Upper lobe of left lung (tissue), 6 donors: ENCODE data around the gene PLEKHM2. TPM values are rescaled to one million over a fixed set of nuclear protein-coding genes. Genes with fewer than 3 reads are reported as not detected.

Source experiments
- ATAC-seq, 2 donors: fragments of 200-7000 bp; cut with Tn5 transposase; one replicate each; pipeline ENCODE4 v1.9.1; 2022; ENCODE audit warnings: mild to moderate bottlenecking in 2 of 2, moderate library complexity in 2 of 2; ENCODE audit not compliant: low FRiP score in 2 of 2
- DNase-seq, 2 donors: peaks; one replicate each; pipeline ENCODE4 v3.0.0-alpha.2; 2019 to 2020
- H3K27ac ChIP-seq, 4 donors: fragments of 200-600 bp; sonication (generic); one replicate each; pipeline ENCODE4 v1.5.1; 2016 to 2019
- H3K27me3 ChIP-seq, 4 donors: fragments of 200-600 bp; sonication (generic); one replicate each; pipeline ENCODE4 v1.5.1; 2017 to 2019
- H3K36me3 ChIP-seq, 4 donors: fragments of 200-600 bp; sonication (generic); one replicate each; pipeline ENCODE4 v1.5.1; 2016 to 2019
- H3K4me1 ChIP-seq, 4 donors: fragments of 200-600 bp; sonication (generic); one replicate each; pipeline ENCODE4 v1.5.1; 2018 to 2019
- H3K4me3 ChIP-seq, 4 donors: fragments of 200-600 bp; sonication (generic); one replicate each; pipeline ENCODE4 v1.5.1; 2017 to 2019; ENCODE audit warnings: mild to moderate bottlenecking in 2 of 4, moderate library complexity in 1 of 4
- H3K9me3 ChIP-seq, 4 donors: fragments of 200-600 bp; sonication (generic); one replicate each; pipeline ENCODE4 v1.5.1; 2018 to 2019
- CTCF ChIP-seq, 6 experiments: fragments of 450-650 bp in 4 of 6; fragments of 200-600 bp in 2 of 6; sonication (generic) in 2 of 6; IDR thresholded peaks; one replicate each; pipeline ENCODE4 v1.5.1; 2016 to 2019; ENCODE audit warnings: antibody characterized with exemption in 6 of 6
- EP300 ChIP-seq, 4 donors: sonication (generic); formaldehyde crosslinking; IDR thresholded peaks; one replicate each; pipeline ENCODE4 v1.5.1; 2017; ENCODE audit warnings: antibody characterized with exemption in 4 of 4, control low read depth in 2 of 4
- POLR2A ChIP-seq, 4 donors: fragments of 450-650 bp; IDR thresholded peaks; one replicate each; pipeline ENCODE4 v1.5.1; 2016 to 2017; ENCODE audit warnings: antibody characterized with exemption in 4 of 4, mild to moderate bottlenecking in 2 of 4
- POLR2AphosphoS5 ChIP-seq, 2 donors: sonication (generic); formaldehyde crosslinking; IDR thresholded peaks; one replicate each; pipeline ENCODE4 v1.5.1; 2017; ENCODE audit warnings: antibody characterized with exemption in 2 of 2
- WGBS, 2 donors: methylation state at CpG; one replicate each; pipeline ENCODE4 v1.1.5; 2017 to 2018; 5-methylcytosine and 5-hydroxymethylcytosine counted together
- total RNA-seq, 6 donors: library from RNA; depleted of rRNA in 4 of 6; stranded (reverse); fragments of >200 nt in 4 of 6; gene quantifications; one replicate each; pipeline versions ENCODE4 v1.1.0 to v1.2.1, GENCODE V29; 2016 to 2021
- donor health status: DM: no; HTN: no; CAD: no; lungs with moderate emphysema.
- donor health status: DM: no; HTN: yes; CAD: no; lungs with severe emphysema.

The PLEKHM2 gene
- total RNA-seq, 6 donors from 2014 or later: 50.3 to 120 (median 83.3) TPM

GRCh38 chr1:15654091-15654690 lies 29.9 kb upstream of the PLEKHM2 start:
- Histone ChIP-seq H3K36me3 (peaks cover 21 to 89% (median 37%) of the 10 kb centered on the region in 4 donors), H3K4me1 (peaks cover 0 to 6% (median 2%) of the 10 kb centered on the region in 4 donors), H3K4me3 (no peak overlapping the region), H3K27ac (no peak overlapping the region), H3K27me3 (no peaks in the 10 kb centered on the region), H3K9me3 (no peaks in the 10 kb centered on the region)
- ATAC-seq: no peak
- TF ChIP-seq EP300 (IDR thresholded peaks at IDR 0.05) (no peak), CTCF (IDR thresholded peaks at IDR 0.05) (no peak), POLR2AphosphoS5 (IDR thresholded peaks at IDR 0.05) (no peak), POLR2A (IDR thresholded peaks at IDR 0.05) (no peak)
- 95 to 96% methylated on average over 6 of the region's 6 CpGs for WGBS, 2 donors
- DNase-seq: no peak

GRCh38 chr1:15656464-15656863 lies 27.7 kb upstream of the PLEKHM2 start:
- no peak for ATAC-seq
- WGBS, 2 donors: 90 to 93% methylated on average over 3 of the region's 3 CpGs
- no peak for DNase-seq

GRCh38 chr1:15657021-15657420 lies 27.1 kb upstream of the PLEKHM2 start:
- TF ChIP-seq POLR2A (IDR thresholded peaks at IDR 0.05) (no peak), POLR2AphosphoS5 (IDR thresholded peaks at IDR 0.05) (no peak), CTCF (IDR thresholded peaks at IDR 0.05) (no peak), EP300 (IDR thresholded peaks at IDR 0.05) (no peak)
- WGBS, 2 donors: 22 to 27% methylated on average over 1 of the region's 1 CpG
- Histone ChIP-seq H3K27me3 (no peaks in the 10 kb centered on the region), H3K4me1 (peaks cover 0 to 6% (median 2%) of the 10 kb centered on the region in 4 donors), H3K27ac (peak overlapping the region in 1 of 4 donors; percentile 22), H3K9me3 (no peaks in the 10 kb centered on the region), H3K36me3 (peaks cover 29 to 92% (median 42%) of the 10 kb centered on the region in 4 donors), H3K4me3 (no peak overlapping the region)
- ATAC-seq (no peak), DNase-seq (no peak)

More at GRCh38 chr1:15656464-15656863, 27.7 kb upstream of the PLEKHM2 start:
- Histone ChIP-seq H3K36me3 (peaks cover 27 to 92% (median 42%) of the 10 kb centered on the region in 4 donors), H3K4me1 (peaks cover 0 to 6% (median 2%) of the 10 kb centered on the region in 4 donors), H3K27ac (peak overlapping the region in 1 of 4 donors; percentile 23), H3K9me3 (no peaks in the 10 kb centered on the region), H3K27me3 (no peaks in the 10 kb centered on the region), H3K4me3 (no peak overlapping the region)
- no peak for TF ChIP-seq POLR2A (IDR thresholded peaks at IDR 0.05)
- TF ChIP-seq EP300 (IDR thresholded peaks at IDR 0.05): no peak
- no peak for TF ChIP-seq POLR2AphosphoS5 (IDR thresholded peaks at IDR 0.05)
- TF ChIP-seq CTCF (IDR thresholded peaks at IDR 0.05): no peak

- Histone ChIP-seq H3K27ac (no peak overlapping the region), H3K27me3 (no peaks in the 10 kb centered on the region), H3K36me3 (peaks cover 15 to 74% (median 31%) of the 10 kb centered on the region in 4 donors), H3K9me3 (no peaks in the 10 kb centered on the region), H3K4me3 (no peak overlapping the region), H3K4me1 (peaks cover 0 to 6% (median 2%) of the 10 kb centered on the region in 4 donors)
- DNase-seq (no peak), ATAC-seq (no peak)
- TF ChIP-seq POLR2A (IDR thresholded peaks at IDR 0.05) (no peak), EP300 (IDR thresholded peaks at IDR 0.05) (no peak), CTCF (IDR thresholded peaks at IDR 0.05) (no peak)
- 96 to 99% methylated on average over 3 of the region's 3 CpGs for WGBS, 2 donors
These were observed 24.0 kb upstream of the PLEKHM2 start for GRCh38 chr1:15660151-15660550.

- WGBS, 2 donors: 64 to 69% methylated on average over 2 of the region's 2 CpGs
- H3K9me3 ChIP-seq: no peaks in the 10 kb centered on the region
- DNase-seq (no peak), ATAC-seq (no peak)
- no peak overlapping the region for H3K27ac ChIP-seq
- peaks cover 0 to under 1% (median 0%) of the 10 kb centered on the region in 4 donors for H3K4me1 ChIP-seq
- no peaks in the 10 kb centered on the region for H3K27me3 ChIP-seq
- H3K36me3 ChIP-seq: peaks cover 8 to 52% (median 30%) of the 10 kb centered on the region in 4 donors
- TF ChIP-seq POLR2AphosphoS5 (IDR thresholded peaks at IDR 0.05) (no peak), CTCF (IDR thresholded peaks at IDR 0.05) (no peak), EP300 (IDR thresholded peaks at IDR 0.05) (no peak), POLR2A (IDR thresholded peaks at IDR 0.05) (no peak)
- no peak overlapping the region for H3K4me3 ChIP-seq
These were observed 21.6 kb upstream of the PLEKHM2 start for GRCh38 chr1:15662477-15662876.
